Endothelial cell of umbilical vein (primary cell): ENCODE measurements around the gene WNT8A. TPM values are rescaled to one million over a fixed set of nuclear protein-coding genes. Genes with fewer than 3 reads are reported as not detected.
A peak's percentile ranks its signal among the peaks of the same experiment; 100 is the strongest.

Experiments used
- BruUV-seq: library from RNA; stranded (reverse); fragments of 400-500 nt; replicated peaks from 2 replicates; lab custom pipeline; 2021; lab: Mats Ljungman, UMichigan
- CTCF ChIA-PET: fragments of 300-600, 350-600 bp; sonication (Branson Sonifier 250); formaldehyde crosslinking; loops from one replicate; lab custom pipeline; 2021; ENCODE audit warnings: antibody characterized with exemption, inconsistent platforms; lab: Charles Lee
- POLR2A ChIA-PET: fragments of 300-600, 350-600 bp; sonication (Branson Sonifier 250); formaldehyde crosslinking; loops from one replicate; lab custom pipeline; 2021; ENCODE audit warnings: antibody characterized with exemption, inconsistent platforms; lab: Charles Lee
- DNase-seq: peaks from one replicate; pipeline ENCODE4 v3.0.0-alpha.2; 2011; ENCODE audit warnings: low read depth, low spot score
- FAIRE-seq: peaks from 2 replicates; lab custom pipeline; 2011; peaks lifted over from hg19 to GRCh38; lab: Jason Lieb, UNC
- H2AFZ ChIP-seq: 2 replicates; pipeline ENCODE4 v1.6.0; 2012; ENCODE audit warnings: low read depth, low read length, control low read depth, inconsistent platforms
- H3K27ac ChIP-seq: 2 replicates; pipeline ENCODE4 v1.5.1; 2011; ENCODE audit warnings: low read depth, mild to moderate bottlenecking, control low read depth, low read length, moderate library complexity; ENCODE audit not compliant: insufficient read depth
- H3K27me3 ChIP-seq, 2 experiments: 2 replicates each; pipeline versions ENCODE4 v1.6.0 to v1.6.1; 2011; ENCODE audit warnings: low read length in 2 of 2, mixed read lengths in 1 of 2; ENCODE audit not compliant: control insufficient read depth in 2 of 2, insufficient read depth in 2 of 2
- H3K36me3 ChIP-seq, 2 experiments: 2 replicates in 1 of 2; 3 replicates in 1 of 2; pipeline ENCODE4 v1.5.1; 2011; ENCODE audit warnings: low read length in 2 of 2, mild to moderate bottlenecking in 1 of 2, moderate library complexity in 1 of 2; ENCODE audit not compliant: control insufficient read depth in 2 of 2, insufficient read depth in 2 of 2; ENCODE audit errors: extremely low read depth in 1 of 2
- H3K4me1 ChIP-seq: 3 replicates; pipeline ENCODE4 v1.5.1; 2011; ENCODE audit warnings: mild to moderate bottlenecking, low read length; ENCODE audit not compliant: control insufficient read depth, insufficient read depth; ENCODE audit errors: extremely low read depth
- H3K4me2 ChIP-seq: 2 replicates; pipeline ENCODE4 v1.6.1; 2011; ENCODE audit warnings: low read length, control low read depth, mixed read lengths; ENCODE audit not compliant: insufficient read depth
- H3K4me3 ChIP-seq, 3 experiments: fragments of 200-600 bp in 1 of 3; sonication (generic), shearing (Covaris generic) in 1 of 3; replicated peaks in 1 of 3; 2 replicates each; pipeline ENCODE4 v1.5.1; 2011 to 2016; ENCODE audit warnings: control low read depth in 3 of 3, low read length in 3 of 3, mild to moderate bottlenecking in 2 of 3, inconsistent platforms in 1 of 3, low read depth in 1 of 3, moderate library complexity in 1 of 3; ENCODE audit not compliant: insufficient read depth in 1 of 3
- H3K79me2 ChIP-seq: 2 replicates; pipeline ENCODE4 v1.6.0; 2012; ENCODE audit warnings: low read length, inconsistent platforms; ENCODE audit not compliant: control insufficient read depth, insufficient read depth
- H3K9ac ChIP-seq: replicated peaks from 2 replicates; pipeline ENCODE3; 2011; ENCODE audit warnings: low read length, control low read depth; ENCODE audit not compliant: insufficient read depth; ENCODE audit errors: extremely low read depth
- H3K9me1 ChIP-seq: replicated peaks from 3 replicates; pipeline ENCODE4 v1.6.0; 2011; ENCODE audit warnings: mild to moderate bottlenecking, low read length; ENCODE audit not compliant: control insufficient read depth, insufficient read depth; ENCODE audit errors: extremely low read depth
- H3K9me3 ChIP-seq: replicated peaks from 2 replicates; pipeline ENCODE4 v1.5.1; 2012; ENCODE audit warnings: low read length, inconsistent platforms; ENCODE audit not compliant: control insufficient read depth, insufficient read depth
- H4K20me1 ChIP-seq: replicated peaks from 2 replicates; pipeline ENCODE3; 2011; ENCODE audit warnings: mild to moderate bottlenecking, low read length; ENCODE audit not compliant: control insufficient read depth, insufficient read depth; ENCODE audit errors: extremely low read depth
- EZH2 ChIP-seq: IDR thresholded peaks from 2 replicates; pipeline ENCODE4 v1.6.1; 2012; ENCODE audit warnings: borderline replicate concordance, low read depth, mild to moderate bottlenecking, moderate library complexity, low read length, inconsistent platforms; ENCODE audit not compliant: severe bottlenecking
- FOS ChIP-seq: IDR thresholded peaks from 2 replicates; pipeline ENCODE4 v1.6.1; 2011; ENCODE audit warnings: mild to moderate bottlenecking, low read length, moderate library complexity, borderline replicate concordance; ENCODE audit not compliant: insufficient read depth
- GATA2 ChIP-seq: IDR thresholded peaks from 2 replicates; pipeline ENCODE4 v1.7.0; 2011; ENCODE audit warnings: low read depth, mild to moderate bottlenecking, moderate library complexity, mixed read lengths, low read length; ENCODE audit not compliant: insufficient read length, insufficient read depth
- JUN ChIP-seq: IDR thresholded peaks from 2 replicates; pipeline ENCODE4 v1.6.1; 2011; ENCODE audit warnings: borderline replicate concordance, low read depth; ENCODE audit not compliant: insufficient read length, insufficient read depth
- MYC ChIP-seq: IDR thresholded peaks from one replicate; pipeline ENCODE4 v1.6.1; 2011; ENCODE audit warnings: mild to moderate bottlenecking, low read depth, low read length
- POLR2A ChIP-seq: IDR thresholded peaks from 2 replicates; pipeline ENCODE4 v1.6.1; 2012; ENCODE audit warnings: low read depth, mild to moderate bottlenecking, control low read depth, low read length
- POLR2AphosphoS5 ChIP-seq: IDR thresholded peaks from 2 replicates; pipeline ENCODE4 v1.6.1; 2012; ENCODE audit warnings: low read depth, mild to moderate bottlenecking, control low read depth, low read length, moderate library complexity; ENCODE audit not compliant: insufficient read depth
- dilution Hi-C: fragments of 300-500 bp; cut with MboI; formaldehyde crosslinking; loops from one replicate; pipeline ENCODE4 v1.15.0; 2019; ENCODE audit warnings: low sequenced_read_pairs; ENCODE audit not compliant: extremely low pct_ligation_motif_present
- intact Hi-C: fragments of 100-400 bp; cut with micrococcal nuclease; formaldehyde crosslinking; loops from one replicate; pipeline ENCODE4 v1.10.0; 2022
- polyA plus RNA-seq, 4 experiments: library from polyadenylated mRNA; depleted of rRNA in 3 of 4; stranded (reverse) in 3 of 4; unstranded in 1 of 4; fragments of >200 nt; gene quantifications; 2 replicates each; pipeline versions ENCODE4 v1.2.1 to v1.2.3, GENCODE V29; 2011 to 2012; ENCODE audit warnings: missing spikeins in 1 of 4
- total RNA-seq: library from RNA; stranded (reverse); gene quantifications from 2 replicates; pipeline ENCODE4 v1.2.3, GENCODE V29; 2021
- TF ChIP-seq, protein P1 (sequence below): IDR thresholded peaks from 2 replicates; pipeline ENCODE4 v1.6.1; 2011; ENCODE audit not compliant: insufficient read depth, insufficient read length
- TF ChIP-seq, protein P2 (sequence below), 2 donors: IDR thresholded peaks; 1 replicate in 1 of 2; 2 replicates in 1 of 2; pipeline ENCODE4 v1.5.1; 2011; ENCODE audit warnings: low read length in 2 of 2, mild to moderate bottlenecking in 2 of 2, moderate library complexity in 2 of 2, control low read depth in 1 of 2, inconsistent platforms in 1 of 2, low read depth in 1 of 2; ENCODE audit not compliant: insufficient read depth in 1 of 2; ENCODE audit errors: extremely low read depth in 1 of 2

Gene WNT8A
- total and polyA plus RNA-seq, 2 donors (not counting 3 experiments of a cell fraction or from before 2014, with no cell fraction given) = not detected

DNA sequence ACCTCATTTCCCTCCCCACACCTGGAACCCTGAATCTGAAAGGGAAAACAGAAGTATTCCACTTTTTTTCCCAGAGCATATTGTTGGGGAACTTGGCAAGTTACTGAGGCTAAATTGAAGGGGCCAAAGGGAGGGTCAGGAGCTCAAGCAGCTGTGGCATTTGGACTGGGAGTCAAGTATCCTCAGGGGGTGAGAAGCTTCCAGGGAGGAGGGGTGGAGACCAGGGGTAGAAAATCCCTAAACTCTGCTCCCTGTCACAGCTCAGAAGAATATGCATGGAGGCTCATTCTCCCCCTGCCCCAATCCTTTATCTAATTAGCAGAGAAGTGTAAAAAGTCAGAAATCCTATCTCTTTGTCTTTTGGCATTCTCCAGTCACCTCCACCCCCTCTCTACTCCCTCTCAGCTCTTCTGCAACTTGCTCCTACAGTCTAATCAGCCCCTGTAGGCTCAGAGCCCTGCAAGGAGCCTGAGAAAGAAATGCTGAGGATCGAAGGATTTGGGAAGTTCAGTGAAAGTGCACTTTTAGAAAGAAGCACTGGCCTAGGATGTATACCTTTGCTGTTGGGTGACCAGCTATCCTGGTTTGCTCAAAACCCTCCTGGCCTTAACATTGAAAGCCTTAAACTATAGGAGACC is 5.7 kb upstream of the WNT8A start:
- no peak for DNase-seq
- Histone ChIP-seq H3K4me2 (no peak overlapping the region), H4K20me1 (no peaks in the 10 kb centered on the region), H3K79me2 (no peaks in the 10 kb centered on the region), H3K4me1 (peaks cover 3% of the 10 kb centered on the region), H3K4me3 (no peak overlapping the region), H3K36me3 (no peaks in the 10 kb centered on the region), H2AFZ (peak overlapping the region; percentile 51), H3K9ac (no peak overlapping the region), H3K27ac (no peak overlapping the region), H3K27me3 (peaks cover 0 to 8% of the 10 kb centered on the region in 2 experiments), H3K9me1 (no peaks in the 10 kb centered on the region), H3K9me3 (no peaks in the 10 kb centered on the region)
- CTCF ChIA-PET = interaction anchor here (0.7 to 6.9 kb wide), 19 partner anchors 9 to 299 kb away, joined by 3 to 135 read pairs (median 5); no protein-coding TSS in a partner anchor
- FAIRE-seq = no peak
- POLR2A ChIA-PET = no interaction called here
- intact Hi-C loops (no loop called here), dilution Hi-C loops (no loop called here)
- no TSS peak for BruUV-seq
- TF ChIP-seq FOS = no peak
- TF ChIP-seq POLR2AphosphoS5 = no peak
- no peak for TF ChIP-seq EZH2
- TF ChIP-seq, protein P1, sequence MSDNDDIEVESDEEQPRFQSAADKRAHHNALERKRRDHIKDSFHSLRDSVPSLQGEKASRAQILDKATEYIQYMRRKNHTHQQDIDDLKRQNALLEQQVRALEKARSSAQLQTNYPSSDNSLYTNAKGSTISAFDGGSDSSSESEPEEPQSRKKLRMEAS = no peak
- no peak for TF ChIP-seq JUN
- TF ChIP-seq MYC = no peak
- TF ChIP-seq, protein P2, sequence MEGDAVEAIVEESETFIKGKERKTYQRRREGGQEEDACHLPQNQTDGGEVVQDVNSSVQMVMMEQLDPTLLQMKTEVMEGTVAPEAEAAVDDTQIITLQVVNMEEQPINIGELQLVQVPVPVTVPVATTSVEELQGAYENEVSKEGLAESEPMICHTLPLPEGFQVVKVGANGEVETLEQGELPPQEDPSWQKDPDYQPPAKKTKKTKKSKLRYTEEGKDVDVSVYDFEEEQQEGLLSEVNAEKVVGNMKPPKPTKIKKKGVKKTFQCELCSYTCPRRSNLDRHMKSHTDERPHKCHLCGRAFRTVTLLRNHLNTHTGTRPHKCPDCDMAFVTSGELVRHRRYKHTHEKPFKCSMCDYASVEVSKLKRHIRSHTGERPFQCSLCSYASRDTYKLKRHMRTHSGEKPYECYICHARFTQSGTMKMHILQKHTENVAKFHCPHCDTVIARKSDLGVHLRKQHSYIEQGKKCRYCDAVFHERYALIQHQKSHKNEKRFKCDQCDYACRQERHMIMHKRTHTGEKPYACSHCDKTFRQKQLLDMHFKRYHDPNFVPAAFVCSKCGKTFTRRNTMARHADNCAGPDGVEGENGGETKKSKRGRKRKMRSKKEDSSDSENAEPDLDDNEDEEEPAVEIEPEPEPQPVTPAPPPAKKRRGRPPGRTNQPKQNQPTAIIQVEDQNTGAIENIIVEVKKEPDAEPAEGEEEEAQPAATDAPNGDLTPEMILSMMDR (IDR thresholded peaks at IDR 0.05; ENCODE audit: extremely low read depth in 1 of 2, insufficient read depth in 1 of 2, low read depth in 1 of 2, low read length in 2 of 2) = no peak
- no peak for TF ChIP-seq GATA2
- no peak for TF ChIP-seq POLR2A
